ENCODE results near the gene ALDH3B2. TPM values are rescaled to one million over a fixed set of nuclear protein-coding genes. Genes with fewer than 3 reads are reported as not detected.

Gene ALDH3B2
- total and polyA plus RNA-seq, 2 of the 8 experiments (the other 6 are each of a cell fraction or from before 2014, with no cell fraction given): not detected

- TF ChIP-seq CHD7 (IDR thresholded peaks at IDR 0.05; ENCODE audit: insufficient replicate concordance, low read length) (no peak), PHF8 (conservative IDR thresholded peaks at IDR 0.05; ENCODE audit: low read depth, low read length) (peak; percentile 78), RNF2 (IDR thresholded peaks at IDR 0.05; ENCODE audit: borderline replicate concordance, low read depth, low read length, missing control alignments, poor library complexity, severe bottlenecking) (no peak), TBP (IDR thresholded peaks at IDR 0.05; ENCODE audit: low read depth, low read length) (peak; percentile 26; the same call in 1 of the 2 replicates), HDAC2 (IDR thresholded peaks at IDR 0.05; ENCODE audit: borderline replicate concordance in 1 of 2, low read depth in 2 of 2, low read length in 2 of 2) (no peak), KDM5A (IDR thresholded peaks at IDR 0.05; ENCODE audit: low read length) (no peak), SIRT6 (IDR thresholded peaks at IDR 0.05; ENCODE audit: low read length) (no peak), EZH2 (IDR thresholded peaks at IDR 0.05; ENCODE audit: low read depth, low read length, severe bottlenecking) (no peak), ASH2L (IDR thresholded peaks at IDR 0.05; ENCODE audit: low read length) (peak; percentile 66)
Observed at GRCh38 chr11:67630228-67630942, 44.0 kb downstream of the ALDH3B2 start (continued).

Data from H1 (cell line).